ENCODE measurements around the gene PGAP3. TPM values are rescaled to one million over a fixed set of nuclear protein-coding genes. Genes with fewer than 3 reads are reported as not detected.

Gene PGAP3
- total RNA-seq, 1 donor from 2014 or later = 16.0 TPM

- no peak for DNase-seq (ENCODE audit: low spot score)
- intact Hi-C loops (cut with DNase I) = no loop called here
- no peak for ATAC-seq
Measured at GRCh38 chr17:39677072-39677471, 10.8 kb downstream of the PGAP3 start.

- intact Hi-C loops (cut with DNase I) = no loop called here
- ATAC-seq (peak; percentile 23), DNase-seq (ENCODE audit: low spot score) (no peak)
Measured at GRCh38 chr17:39676198-39676819, 11.5 kb downstream of the PGAP3 start.

GRCh38 chr17:39675390-39676082 lies 12.3 kb downstream of the PGAP3 start:
- peak; percentile 13 for ATAC-seq
- intact Hi-C loops (cut with DNase I) = no loop called here
- no peak for DNase-seq (ENCODE audit: low spot score)

GRCh38 chr17:39674702-39675389 lies 13.0 kb downstream of the PGAP3 start:
- ATAC-seq = peak; percentile 61
- intact Hi-C loops (cut with DNase I) = loop anchor here (5.0 kb wide), 1 partner anchor 53 kb away; no protein-coding TSS in a partner anchor
- DNase-seq (ENCODE audit: low spot score) = no peak

GRCh38 chr17:39674179-39674578 lies 13.7 kb downstream of the PGAP3 start:
- ATAC-seq (no peak), DNase-seq (ENCODE audit: low spot score) (no peak)
- intact Hi-C loops (cut with DNase I) = loop anchor here (5.0 kb wide), 1 partner anchor 52 kb away; no protein-coding TSS in a partner anchor

- no peak for DNase-seq (ENCODE audit: low spot score)
- ATAC-seq = no peak
- intact Hi-C loops (cut with DNase I) = loop anchor here (5.0 kb wide), 1 partner anchor 51 kb away; no protein-coding TSS in a partner anchor
Measured at GRCh38 chr17:39673335-39674081, 14.3 kb downstream of the PGAP3 start.

GRCh38 chr17:39672522-39673334 lies 15.1 kb downstream of the PGAP3 start:
- ATAC-seq = no peak

GRCh38 chr17:39671651-39672521 lies 16.0 kb downstream of the PGAP3 start:
- intact Hi-C loops (cut with DNase I) = loop anchor here (5.0 kb wide), 1 partner anchor 50 kb away; no protein-coding TSS in a partner anchor
- DNase-seq (ENCODE audit: low spot score) (no peak), ATAC-seq (no peak)

More at GRCh38 chr17:39672522-39673334, 15.1 kb downstream of the PGAP3 start:
- no peak for DNase-seq (ENCODE audit: low spot score)
- intact Hi-C loops (cut with DNase I) = loop anchor here (5.0 kb wide), 1 partner anchor 50 kb away; no protein-coding TSS in a partner anchor

GRCh38 chr17:39670746-39671145 lies 17.1 kb downstream of the PGAP3 start:
- intact Hi-C loops (cut with DNase I) = loop anchor here (5.0 kb wide), 1 partner anchor 48 kb away; no protein-coding TSS in a partner anchor
- ATAC-seq = no peak
- no peak for DNase-seq (ENCODE audit: low spot score)

GRCh38 chr17:39669897-39670735 lies 17.7 kb downstream of the PGAP3 start:
- ATAC-seq (no peak), DNase-seq (ENCODE audit: low spot score) (no peak)
- intact Hi-C loops (cut with DNase I) = loop anchor here (5.0 kb wide), 1 partner anchor 48 kb away; no protein-coding TSS in a partner anchor

- peak; percentile 82 for DNase-seq (ENCODE audit: low spot score)
- peak; percentile 20 for ATAC-seq
- intact Hi-C loops (cut with DNase I) = no loop called here
Measured at GRCh38 chr17:39667945-39668924, 19.6 kb downstream of the PGAP3 start, which contains the start of gene PNMT. TSS of gene PNMT (plus strand) at chr17:39668453. CDS start at chr17:39668476, 23 bp downstream.

GRCh38 chr17:39667262-39667944 lies 20.5 kb downstream of the PGAP3 start:
- intact Hi-C loops (cut with DNase I) = no loop called here
- ATAC-seq (peak; percentile 8), DNase-seq (ENCODE audit: low spot score) (no peak)

GRCh38 chr17:39666601-39667261 lies 21.1 kb downstream of the PGAP3 start:
- DNase-seq (ENCODE audit: low spot score) (no peak), ATAC-seq (peak; percentile 9)
- intact Hi-C loops (cut with DNase I) = no loop called here

GRCh38 chr17:39666231-39666600 lies 21.6 kb downstream of the PGAP3 start:
- ATAC-seq (no peak), DNase-seq (ENCODE audit: low spot score) (no peak)
- intact Hi-C loops (cut with DNase I) = no loop called here
